HG03575 (cell line): Measurements from ENCODE around the gene SH3BP4.

Experiments used
- ATAC-seq: cut with Tn5 transposase; IDR thresholded peaks from one replicate; pipeline ENCODE4 v1.9.1; 2021; ENCODE audit not compliant: unreplicated experiment, insufficient number of reproducible peaks, low FRiP score; ENCODE audit errors: extremely low read depth

Gene SH3BP4

GRCh38 chr2:234939576-234939975, 12.2 kb upstream of the SH3BP4 start:
- ATAC-seq, result no peak

DNA sequence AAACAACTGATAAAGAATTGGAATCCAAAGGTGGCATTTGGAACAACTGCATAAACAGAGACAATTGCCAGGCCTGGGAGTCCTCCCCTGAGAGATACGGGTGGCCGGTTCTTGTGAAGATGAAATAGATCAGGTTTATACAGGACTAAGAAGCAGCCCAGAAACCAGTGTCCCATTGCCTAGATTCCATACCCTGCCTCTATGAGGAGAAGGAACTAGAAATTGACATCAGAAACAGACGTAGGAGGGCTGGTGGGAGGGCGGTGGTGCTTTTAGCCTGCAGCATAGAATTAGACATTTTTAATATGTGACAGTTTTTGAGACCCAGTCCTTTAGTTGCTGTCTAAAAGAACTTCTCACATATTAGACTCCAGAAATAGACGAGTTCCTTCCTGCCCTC, 11.8 kb upstream of the SH3BP4 start:
- ATAC-seq, result no peak

DNA sequence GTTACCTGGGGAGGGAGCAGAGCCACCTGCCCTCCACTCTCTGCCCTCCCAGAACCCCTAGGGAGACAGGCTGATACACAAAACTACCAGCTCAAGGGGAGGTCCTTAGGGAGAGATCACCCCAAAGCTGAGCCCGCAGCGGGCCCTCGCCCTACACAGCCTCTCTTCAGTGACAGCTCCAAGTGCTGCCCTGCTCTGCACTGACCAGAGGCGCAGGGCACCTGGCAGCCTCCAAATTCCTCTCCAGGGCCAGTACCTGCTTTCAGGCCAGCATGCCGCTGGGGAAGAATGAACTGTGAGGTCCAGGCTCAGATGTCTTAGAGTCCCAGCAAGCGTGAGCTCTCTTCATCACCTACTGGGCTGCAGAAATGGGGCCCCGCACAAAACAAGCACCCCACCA, 11.3 kb upstream of the SH3BP4 start:
- ATAC-seq, result no peak

DNA sequence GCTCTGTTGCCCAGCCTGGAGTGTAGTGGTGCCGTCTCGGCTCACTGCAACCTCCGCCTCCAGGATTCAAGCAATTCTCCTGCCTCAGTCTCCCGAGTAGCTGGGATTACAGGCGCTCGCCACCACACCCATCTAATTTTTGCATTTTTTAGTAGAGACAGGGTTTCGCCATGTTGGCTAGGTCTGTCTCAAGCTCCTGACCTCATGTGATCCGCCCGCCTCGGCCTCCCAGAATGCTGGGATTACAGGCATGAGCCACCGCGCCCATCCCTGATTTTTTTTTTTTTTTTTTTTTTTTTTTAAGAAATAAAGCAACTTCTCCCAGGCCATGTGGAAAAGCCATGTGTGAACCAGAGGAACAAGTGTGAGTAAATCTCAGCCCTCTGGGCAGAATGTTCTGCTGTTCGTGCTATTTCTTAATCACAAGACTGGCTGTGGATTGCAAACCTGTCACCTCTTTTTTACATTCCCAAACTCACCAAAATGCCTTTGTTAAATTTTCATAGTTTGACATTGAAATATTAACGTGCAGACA, 6.4 kb upstream of the SH3BP4 start:
- ATAC-seq, result no peak

GRCh38 chr2:234947556-234947955, 4.3 kb upstream of the SH3BP4 start:
- ATAC-seq, result no peak

- no peak for ATAC-seq
These were observed 1.9 kb upstream of the SH3BP4 start for GRCh38 chr2:234949762-234950434.

DNA sequence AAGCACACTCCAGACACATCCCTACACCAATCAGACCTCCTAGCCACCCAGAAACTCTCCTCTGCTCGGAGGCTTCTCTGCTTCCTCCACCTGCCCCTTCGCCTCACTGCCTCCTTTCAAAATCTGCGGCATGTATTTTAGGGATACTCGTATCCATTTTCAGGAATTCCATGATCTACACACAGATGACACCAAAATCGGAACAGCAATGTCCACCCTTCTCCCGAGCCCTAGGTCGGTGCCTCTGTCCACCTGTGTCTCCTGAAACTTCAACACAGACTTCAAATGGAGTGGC, 1.4 kb upstream of the SH3BP4 start:
- no peak for ATAC-seq

GRCh38 chr2:234950730-234951663, 820 bp upstream of the SH3BP4 start:
- no peak for ATAC-seq

- no peak for ATAC-seq
These were observed 676 bp downstream of the SH3BP4 start for GRCh38 chr2:234952270-234953115.

DNA sequence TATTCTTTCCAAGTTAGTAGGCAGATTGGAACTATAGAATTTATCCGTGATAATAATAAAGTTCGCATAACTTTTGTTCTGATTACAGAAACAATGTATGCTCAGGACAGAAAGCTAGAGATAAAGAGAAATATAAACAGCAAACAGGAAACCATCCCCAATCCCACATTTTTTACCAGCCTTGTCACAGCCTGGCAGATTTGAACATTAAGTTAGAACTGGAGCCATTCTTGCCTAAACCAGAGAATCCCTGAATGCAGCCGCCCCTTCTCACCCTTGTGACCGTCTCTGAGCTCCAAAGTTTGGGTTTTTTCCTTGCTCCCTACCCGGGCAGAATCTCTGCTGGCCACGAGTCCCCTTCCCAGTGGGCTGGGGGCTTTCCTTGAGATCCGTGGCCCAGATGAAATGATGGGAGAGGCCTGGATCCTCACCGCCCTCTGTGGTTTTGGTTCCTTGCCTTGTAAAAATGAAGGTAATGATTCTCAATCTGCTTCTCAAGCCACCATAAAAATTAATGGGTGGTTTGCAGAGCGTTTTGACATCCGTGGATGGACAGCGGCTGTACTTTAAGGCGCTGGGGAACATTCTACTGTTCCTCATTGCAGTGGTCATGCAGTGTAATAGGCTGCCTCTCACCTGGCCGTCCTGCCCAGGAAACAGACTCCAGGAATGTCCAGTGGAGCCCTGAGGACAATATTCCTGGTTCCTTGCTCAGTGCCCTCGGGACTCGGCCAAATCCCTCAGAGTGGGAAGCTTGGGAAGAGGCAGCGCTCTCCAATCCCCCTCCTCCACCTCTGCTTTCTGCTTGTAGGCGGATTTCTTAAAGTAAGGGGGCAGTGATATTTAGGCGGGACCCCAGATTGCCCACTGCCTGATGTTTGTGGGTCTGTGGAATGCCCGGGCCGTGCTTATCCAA, 1.6 kb downstream of the SH3BP4 start:
- ATAC-seq, result no peak

GRCh38 chr2:234954551-234954992, 2.8 kb downstream of the SH3BP4 start:
- ATAC-seq, result no peak

GRCh38 chr2:234955091-234955591, 3.3 kb downstream of the SH3BP4 start:
- no peak for ATAC-seq

- ATAC-seq, result no peak
These were observed 4.2 kb downstream of the SH3BP4 start for GRCh38 chr2:234955971-234956509.

- ATAC-seq, result no peak
These were observed 6.0 kb downstream of the SH3BP4 start for GRCh38 chr2:234957834-234958135.

- ATAC-seq, result no peak
These were observed 6.5 kb downstream of the SH3BP4 start for GRCh38 chr2:234958311-234958710.

DNA sequence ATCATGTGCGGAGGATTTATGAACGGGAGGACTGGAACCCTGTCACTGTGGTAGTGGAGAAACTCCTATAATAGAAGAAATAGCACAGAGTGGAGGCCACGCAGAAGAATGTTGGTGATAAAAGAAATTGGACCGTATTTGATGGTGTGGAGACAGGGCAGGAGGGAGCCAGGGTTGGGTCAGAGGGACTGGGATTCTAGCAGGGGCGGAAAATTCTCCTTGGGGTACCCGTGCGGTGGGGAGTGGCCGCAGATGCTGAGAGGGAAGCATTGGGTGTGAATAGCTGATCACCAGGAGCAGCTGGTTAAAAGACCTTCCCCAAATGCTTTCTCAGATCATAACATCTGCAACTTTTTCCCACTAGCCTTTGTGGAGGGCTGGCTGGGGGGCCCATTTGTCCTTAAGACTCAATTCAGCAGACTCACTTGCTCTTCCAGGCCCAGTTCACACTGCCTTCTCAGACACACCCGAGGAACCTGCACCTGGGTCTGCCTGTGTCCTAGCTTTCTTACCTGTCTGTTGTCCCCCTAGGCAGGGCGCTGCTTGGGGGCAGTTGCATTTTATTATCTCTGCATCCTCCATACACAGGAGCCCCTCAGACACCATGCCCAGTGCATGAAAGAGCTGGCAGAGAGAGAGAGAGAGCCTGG, 7.1 kb downstream of the SH3BP4 start:
- ATAC-seq, result no peak

DNA sequence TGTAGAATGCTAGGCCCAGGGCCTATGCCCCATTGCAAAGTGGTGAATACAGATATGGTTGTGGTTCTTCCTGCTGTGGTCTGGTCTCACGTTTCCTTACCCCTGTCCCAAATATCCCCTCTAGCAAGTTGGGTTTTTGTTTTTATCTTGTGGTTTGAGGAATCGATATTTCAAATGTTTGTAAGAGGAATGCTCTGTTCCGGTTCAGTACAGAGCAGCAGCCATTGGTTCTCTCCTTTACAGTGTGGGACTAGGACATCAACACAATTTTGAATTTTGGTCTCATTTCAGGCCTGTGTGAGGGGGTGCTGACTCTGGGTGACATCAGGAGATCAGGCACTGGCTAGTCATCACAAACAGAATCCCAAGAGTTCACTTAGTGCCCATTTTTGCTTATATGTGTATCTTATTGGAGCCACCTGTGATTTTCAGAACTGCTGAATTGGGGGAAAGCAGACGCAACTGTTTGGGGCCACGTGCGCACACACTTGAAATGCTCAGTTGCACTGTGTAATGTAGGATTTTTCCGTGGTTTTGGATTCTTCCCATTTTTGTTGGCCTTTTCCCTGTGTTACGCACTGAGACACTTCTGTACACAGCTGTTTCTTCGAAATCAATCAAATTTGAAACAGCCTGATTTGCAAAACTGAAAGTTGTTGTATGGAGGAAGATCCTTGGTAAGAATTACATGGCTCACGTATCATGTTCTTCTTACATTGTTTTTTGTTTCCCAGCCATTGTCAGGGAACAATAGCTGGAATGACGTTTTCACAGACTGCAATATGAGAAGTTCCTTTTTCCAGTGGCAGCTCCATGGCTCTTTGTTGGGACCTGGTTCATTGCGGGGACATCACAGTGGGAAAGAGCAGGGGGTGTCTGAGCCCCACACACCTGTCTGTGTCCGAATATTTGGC, 8.6 kb downstream of the SH3BP4 start:
- ATAC-seq, result no peak
